TTC549 (cell line): ENCODE results near the gene FOXI3.
"Not testable (repeated sequence)": the region's sequence is repeated elsewhere in the genome, so short reads cannot be mapped to it uniquely, and the experiment has no call there.

Experiments
- FAIRE-seq: peaks from 2 replicates; lab custom pipeline; 2012; peaks lifted over from hg19 to GRCh38; lab: Jason Lieb, UNC

FOXI3 gene

GRCh38 chr2:88442061-88442460, 10.4 kb downstream of the FOXI3 start:
- FAIRE-seq = no peak

- FAIRE-seq = no peak
These were observed 15.5 kb downstream of the FOXI3 start for GRCh38 chr2:88437010-88437409.

- FAIRE-seq = no peak
These were observed 22.6 kb downstream of the FOXI3 start for GRCh38 chr2:88429929-88430328.

GRCh38 chr2:88423733-88424132, 28.8 kb downstream of the FOXI3 start:
- FAIRE-seq = no peak

GRCh38 chr2:88419051-88419450, 33.4 kb downstream of the FOXI3 start:
- FAIRE-seq = not testable (repeated sequence)

- FAIRE-seq = no peak
These were observed 36.4 kb downstream of the FOXI3 start for GRCh38 chr2:88416016-88416663.

GRCh38 chr2:88408870-88409269, 43.6 kb downstream of the FOXI3 start:
- FAIRE-seq = not testable (repeated sequence)

GRCh38 chr2:88400037-88400767, 52.3 kb downstream of the FOXI3 start:
- no peak for FAIRE-seq

- FAIRE-seq = no peak
These were observed 54.3 kb downstream of the FOXI3 start for GRCh38 chr2:88398180-88398579.
